GM12801 (cell line): ENCODE measurements around the gene SGPP2.

Experiments
- TF ChIP-seq, protein P1 (sequence below): IDR thresholded peaks from one replicate; pipeline ENCODE4 v1.5.1; 2011; ENCODE audit warnings: control low read depth; ENCODE audit not compliant: insufficient read length; ENCODE audit errors: extremely low read depth

SGPP2 gene

GRCh38 chr2:222456479-222457077 is 32.2 kb downstream of the SGPP2 start:
- TF ChIP-seq, protein P1, sequence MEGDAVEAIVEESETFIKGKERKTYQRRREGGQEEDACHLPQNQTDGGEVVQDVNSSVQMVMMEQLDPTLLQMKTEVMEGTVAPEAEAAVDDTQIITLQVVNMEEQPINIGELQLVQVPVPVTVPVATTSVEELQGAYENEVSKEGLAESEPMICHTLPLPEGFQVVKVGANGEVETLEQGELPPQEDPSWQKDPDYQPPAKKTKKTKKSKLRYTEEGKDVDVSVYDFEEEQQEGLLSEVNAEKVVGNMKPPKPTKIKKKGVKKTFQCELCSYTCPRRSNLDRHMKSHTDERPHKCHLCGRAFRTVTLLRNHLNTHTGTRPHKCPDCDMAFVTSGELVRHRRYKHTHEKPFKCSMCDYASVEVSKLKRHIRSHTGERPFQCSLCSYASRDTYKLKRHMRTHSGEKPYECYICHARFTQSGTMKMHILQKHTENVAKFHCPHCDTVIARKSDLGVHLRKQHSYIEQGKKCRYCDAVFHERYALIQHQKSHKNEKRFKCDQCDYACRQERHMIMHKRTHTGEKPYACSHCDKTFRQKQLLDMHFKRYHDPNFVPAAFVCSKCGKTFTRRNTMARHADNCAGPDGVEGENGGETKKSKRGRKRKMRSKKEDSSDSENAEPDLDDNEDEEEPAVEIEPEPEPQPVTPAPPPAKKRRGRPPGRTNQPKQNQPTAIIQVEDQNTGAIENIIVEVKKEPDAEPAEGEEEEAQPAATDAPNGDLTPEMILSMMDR, result no peak

DNA sequence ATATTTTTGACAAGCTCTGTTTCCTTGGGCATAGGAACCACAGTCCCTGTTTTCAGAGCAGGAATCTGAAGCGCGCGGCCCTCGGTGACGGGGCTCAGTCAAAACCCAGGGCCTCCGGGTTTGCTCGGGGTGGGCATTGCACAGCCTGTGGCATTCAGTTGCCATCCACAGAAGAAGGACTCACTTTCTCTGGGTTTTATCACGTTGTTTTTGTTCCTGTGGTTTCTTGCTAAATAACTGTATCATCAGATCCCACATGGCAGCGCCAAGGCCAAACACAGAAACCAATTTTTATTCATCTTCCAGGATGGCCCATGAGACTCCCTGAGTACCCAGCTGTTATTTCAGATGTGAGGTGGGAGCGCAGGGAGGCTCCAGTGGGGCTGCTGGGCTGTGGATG is 35.6 kb downstream of the SGPP2 start:
- TF ChIP-seq, protein P1, result no peak

GRCh38 chr2:222465746-222466145 is 41.4 kb downstream of the SGPP2 start:
- TF ChIP-seq, protein P1, result no peak

DNA sequence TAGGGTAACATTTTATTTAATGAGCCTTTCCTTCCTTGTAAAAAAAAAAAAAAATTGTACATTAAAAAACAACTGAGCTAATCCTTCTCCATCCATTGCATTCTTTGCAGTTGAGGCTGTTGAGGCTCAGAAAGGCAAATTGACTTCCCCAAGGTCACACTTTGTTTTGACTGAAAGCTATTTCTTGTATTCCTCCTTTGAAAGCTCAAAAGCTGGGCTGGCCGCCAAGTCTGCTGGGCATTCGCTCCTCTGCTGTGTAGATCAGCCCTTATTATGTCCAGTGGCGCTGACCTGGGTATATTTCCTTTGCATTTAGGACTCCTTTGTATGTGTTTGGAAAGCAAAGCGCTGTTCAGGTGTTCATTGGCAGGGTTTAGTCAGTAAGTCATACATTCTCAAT is 44.0 kb downstream of the SGPP2 start:
- TF ChIP-seq, protein P1, result no peak

DNA sequence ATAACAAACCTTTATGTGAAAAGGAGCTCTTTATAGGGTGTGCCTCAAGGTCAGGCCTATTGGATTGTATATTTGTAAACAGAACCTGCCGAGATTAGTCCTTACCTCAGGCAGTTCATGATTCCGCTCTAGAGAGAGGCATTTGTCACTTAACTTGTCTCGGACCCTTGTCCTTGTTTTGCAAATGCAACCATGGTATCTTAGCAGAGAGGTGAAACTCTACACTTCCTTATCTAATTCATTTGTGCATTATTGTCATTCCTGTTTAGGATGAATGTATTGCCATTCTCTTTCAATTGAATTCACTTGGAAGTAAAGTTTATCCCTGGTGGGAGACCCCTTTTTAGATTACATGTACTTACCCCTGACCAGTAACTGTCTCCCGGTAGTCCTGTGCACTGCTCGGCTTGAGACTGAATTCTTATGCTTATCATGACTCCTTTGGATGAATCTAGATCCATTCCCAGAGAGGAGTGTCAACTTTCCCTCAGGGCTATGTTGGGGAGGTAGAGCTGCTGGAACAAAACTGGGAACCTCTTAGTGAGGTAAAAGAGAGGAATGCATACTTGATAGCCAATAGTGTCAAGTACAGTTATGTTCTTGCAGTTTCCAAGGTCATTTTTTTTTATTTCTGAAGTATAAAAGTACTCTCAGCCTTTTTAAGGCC is 46.6 kb downstream of the SGPP2 start:
- TF ChIP-seq, protein P1, result no peak

- TF ChIP-seq, protein P1, result no peak
Observed at GRCh38 chr2:222477962-222478608, 53.7 kb downstream of the SGPP2 start.

DNA sequence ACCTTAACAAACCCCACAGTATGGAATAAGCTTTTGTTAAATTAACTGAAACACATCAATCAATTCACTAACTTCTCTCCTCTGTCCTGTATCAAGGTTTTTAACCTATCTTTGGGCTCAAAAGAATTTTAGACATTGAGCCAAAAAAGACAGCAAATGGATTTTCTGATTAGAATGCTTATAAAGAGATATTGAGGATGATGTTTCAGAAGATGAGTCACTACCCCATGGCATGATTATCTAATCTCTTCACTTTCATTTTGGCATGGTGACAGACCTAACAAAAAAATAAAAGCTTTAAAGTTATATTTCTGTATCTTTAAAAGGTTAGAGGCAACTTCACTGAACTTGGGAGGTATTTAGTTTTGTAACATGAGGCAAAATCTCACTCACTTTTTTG is 55.5 kb downstream of the SGPP2 start:
- TF ChIP-seq, protein P1, result no peak
